SH-SY5Y (cell line): ENCODE measurements around the gene PPDPF.

Source experiments
- GATA2 ChIP-seq: IDR thresholded peaks from 2 replicates; pipeline ENCODE4 v1.6.1; 2011; ENCODE audit warnings: mild to moderate bottlenecking, low read depth, low read length
- GATA3 ChIP-seq: IDR thresholded peaks from 2 replicates; pipeline ENCODE4 v1.6.1; 2011; ENCODE audit warnings: low read depth, mild to moderate bottlenecking, low read length, moderate library complexity

PPDPF gene

GRCh38 chr20:63520504-63520933 is at the start of gene PPDPF:
PPDPF (plus strand) TSS chr20:63520765; CDS start chr20:63521309, 544 bp downstream.
- TF ChIP-seq GATA2 (no peak), GATA3 (no peak)

GRCh38 chr20:63471002-63471716 is 49.4 kb upstream of the PPDPF start:
- TF ChIP-seq GATA2 (no peak), GATA3 (no peak)

GRCh38 chr20:63471717-63471980 is 48.9 kb upstream of the PPDPF start:
- TF ChIP-seq GATA3 (no peak), GATA2 (no peak)

- TF ChIP-seq GATA2 = no peak
- no peak for TF ChIP-seq GATA3
These were observed 48.4 kb upstream of the PPDPF start, which contains the start of gene KCNQ2 for GRCh38 chr20:63471981-63472831. KCNQ2 (minus strand) TSS chr20:63472655; CDS start chr20:63472463, 192 bp downstream.

- TF ChIP-seq GATA2 (no peak), GATA3 (no peak)
These were observed 47.6 kb upstream of the PPDPF start for GRCh38 chr20:63472862-63473390.

- no peak for TF ChIP-seq GATA3
- no peak for TF ChIP-seq GATA2
These were observed 46.8 kb upstream of the PPDPF start for GRCh38 chr20:63473555-63474449.

- no peak for TF ChIP-seq GATA3
- no peak for TF ChIP-seq GATA2
These were observed 45.4 kb upstream of the PPDPF start for GRCh38 chr20:63475209-63475608.

GRCh38 chr20:63477061-63477616 is 43.4 kb upstream of the PPDPF start:
- no peak for TF ChIP-seq GATA3
- TF ChIP-seq GATA2 = peak; percentile 47

GRCh38 chr20:63477944-63478343 is 42.6 kb upstream of the PPDPF start:
- no peak for TF ChIP-seq GATA3
- TF ChIP-seq GATA2 = no peak

- TF ChIP-seq GATA3 (no peak), GATA2 (no peak)
These were observed 41.9 kb upstream of the PPDPF start for GRCh38 chr20:63478346-63479302.

- no peak for TF ChIP-seq GATA3
- TF ChIP-seq GATA2 = no peak
These were observed 39.1 kb upstream of the PPDPF start for GRCh38 chr20:63481503-63481902.

GRCh38 chr20:63482021-63482587 is 38.5 kb upstream of the PPDPF start:
- TF ChIP-seq GATA3 (no peak), GATA2 (no peak)
